DMS53 treated with DMSO at 0.1 percent for 48 hours (cell line): ENCODE measurements around the gene TBCD.

Experiments used
- DNase-seq: peaks from one replicate; lab custom pipeline; 2025; ENCODE audit not compliant: unreplicated experiment; lab: John Stamatoyannopoulos, UW

The TBCD gene

DNA sequence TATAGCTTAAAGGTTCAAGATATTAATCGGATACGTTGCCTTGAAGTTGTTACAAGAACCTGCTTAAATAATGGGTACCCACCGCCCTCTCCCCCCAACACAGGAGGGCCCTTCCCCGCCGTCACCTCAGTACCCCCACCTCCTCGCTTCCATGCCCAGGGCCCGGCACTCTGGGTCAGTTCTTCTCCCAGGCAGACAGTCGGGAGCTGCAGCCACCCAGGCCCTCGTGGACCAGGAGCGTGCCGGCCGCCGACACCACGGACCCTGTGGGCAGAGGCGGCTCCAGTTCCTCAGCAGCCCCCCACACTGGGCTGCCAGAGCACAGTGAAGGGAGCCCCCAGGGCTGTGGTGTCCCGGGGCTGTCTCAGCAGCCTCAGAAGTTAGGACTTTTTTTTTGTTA is 168.8 kb downstream of the TBCD start:
- DNase-seq = no peak

DNA sequence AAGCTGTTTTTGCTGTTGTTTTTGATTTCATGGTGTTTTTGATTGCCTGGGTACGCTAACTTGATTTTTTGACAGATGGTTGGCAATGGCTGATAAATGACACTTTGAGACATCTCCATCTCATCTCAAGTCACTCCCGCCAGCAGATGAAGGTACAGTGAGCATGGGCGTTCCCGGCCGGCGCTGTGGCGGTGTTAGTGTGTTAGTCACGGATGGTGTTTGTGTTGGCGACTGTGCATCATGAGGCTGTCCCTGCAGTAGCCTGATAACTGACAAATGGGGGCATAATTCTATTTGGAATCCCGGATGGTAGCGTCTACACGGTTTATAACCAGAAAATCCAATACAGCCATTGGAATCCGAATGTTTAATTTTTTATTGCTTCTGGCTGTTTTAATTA is 169.6 kb downstream of the TBCD start:
- DNase-seq = no peak

DNA sequence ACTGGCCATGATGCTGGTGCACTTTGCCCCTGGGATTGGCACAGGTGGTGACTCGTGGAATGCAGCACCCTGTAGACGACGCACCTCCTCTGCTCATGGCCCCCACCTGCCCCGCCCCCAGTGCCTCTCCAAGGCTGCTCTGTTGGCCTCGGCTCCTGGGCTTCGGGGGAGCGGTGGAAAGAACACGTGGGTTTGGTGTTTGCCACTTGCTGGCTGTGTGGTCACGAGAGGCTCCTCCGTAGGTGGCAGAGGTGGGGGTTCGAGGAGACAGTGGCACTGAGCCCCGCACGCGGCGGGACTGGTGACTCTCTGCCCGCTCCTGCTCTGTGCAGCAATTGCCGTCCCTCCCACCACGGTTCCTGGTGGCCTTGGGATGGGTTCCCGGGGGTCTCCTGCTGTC is 170.8 kb downstream of the TBCD start:
- no peak for DNase-seq

DNA sequence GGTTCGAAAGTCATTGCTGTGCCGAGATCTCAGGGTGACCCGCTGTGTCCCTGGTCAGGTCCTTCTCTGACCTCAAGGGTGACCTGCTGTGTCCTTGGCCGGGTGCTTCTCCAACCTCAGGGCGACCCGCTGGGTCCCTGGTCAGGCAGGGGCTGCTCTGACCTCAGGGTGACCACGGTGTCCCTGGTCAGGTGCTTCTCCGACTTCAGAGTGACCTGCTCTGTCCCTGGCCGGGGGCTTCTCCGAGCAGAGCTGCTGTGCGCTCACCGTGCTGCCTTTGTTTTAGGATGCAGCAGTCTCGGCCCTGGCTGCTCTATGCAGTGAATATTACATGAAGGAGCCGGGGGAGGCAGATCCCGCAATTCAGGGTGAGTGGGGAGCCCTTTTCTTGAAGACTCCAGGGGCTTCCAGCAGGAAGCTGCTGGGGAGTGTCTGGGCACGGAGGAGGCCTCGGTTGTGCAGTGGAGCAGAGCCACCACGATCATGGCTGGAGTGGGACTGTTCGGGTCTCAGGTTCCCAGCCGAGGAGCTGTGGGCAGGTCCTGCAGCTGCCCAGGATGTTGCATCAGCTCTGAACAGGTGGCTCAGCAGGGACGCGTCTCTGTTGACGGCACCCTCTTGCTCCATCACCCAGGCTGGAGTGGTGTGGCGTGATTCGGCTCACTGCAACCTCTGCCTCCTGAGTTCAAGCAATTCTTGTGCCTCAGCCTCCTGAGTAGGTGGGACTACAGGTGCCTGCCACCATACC is 171.7 kb downstream of the TBCD start:
- DNase-seq = no peak

DNA sequence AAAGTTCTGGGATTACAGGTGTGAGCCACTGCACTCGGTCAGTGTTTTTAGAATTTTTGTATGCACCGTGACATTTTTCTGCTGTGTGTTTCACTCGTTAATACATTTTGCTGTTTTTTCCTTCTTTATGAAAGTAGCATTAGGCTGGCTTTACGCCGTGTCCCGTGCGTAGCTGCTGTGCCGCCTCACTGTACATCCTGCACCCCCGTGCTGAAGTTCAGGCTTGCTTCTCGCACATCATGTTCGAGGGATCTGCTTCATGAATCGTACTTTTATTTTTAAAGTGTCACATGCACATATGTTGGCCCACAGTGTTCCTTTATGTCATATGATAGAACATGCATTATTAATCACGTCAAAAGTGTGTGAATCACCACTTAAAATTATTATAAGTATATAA is 172.3 kb downstream of the TBCD start:
- DNase-seq = no peak

DNA sequence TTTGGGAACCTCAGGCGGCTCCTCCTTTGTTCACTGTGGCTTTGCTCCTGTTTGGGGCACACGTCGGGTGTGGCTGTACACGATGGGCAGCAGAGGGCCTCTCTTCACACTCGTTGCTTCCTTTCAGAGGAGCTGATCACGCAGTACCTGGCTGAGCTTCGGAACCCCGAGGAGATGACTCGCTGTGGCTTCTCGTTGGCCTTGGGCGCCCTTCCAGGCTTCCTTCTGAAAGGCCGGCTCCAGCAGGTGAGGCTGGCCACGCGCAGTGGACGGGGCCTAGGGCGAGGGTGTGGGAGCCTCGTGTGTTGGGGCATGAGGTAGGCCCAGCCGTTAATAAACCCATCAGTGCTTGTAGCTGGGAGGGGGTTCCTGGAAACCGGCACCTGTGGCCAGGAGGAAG is 172.9 kb downstream of the TBCD start:
- no peak for DNase-seq

DNA sequence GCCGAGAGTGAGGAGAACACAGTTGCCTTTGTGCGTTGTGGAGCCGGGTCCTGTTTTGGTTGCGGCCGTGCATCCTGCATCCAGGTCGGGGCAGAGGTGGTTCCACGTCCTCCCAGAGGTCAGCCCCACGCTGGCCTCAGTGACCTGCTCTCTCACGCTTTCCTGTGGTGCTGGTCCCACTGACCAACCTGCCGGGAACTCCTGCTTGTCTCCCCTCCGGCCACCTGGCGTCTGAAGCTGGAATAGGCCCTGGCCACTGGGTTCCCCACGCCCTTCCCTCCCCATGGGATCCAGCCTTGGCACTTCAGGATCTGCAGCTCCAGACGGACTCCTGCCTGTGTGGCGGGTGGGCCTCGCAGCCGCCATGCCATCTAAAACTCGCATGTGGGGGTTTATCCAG is 173.5 kb downstream of the TBCD start:
- no peak for DNase-seq

DNA sequence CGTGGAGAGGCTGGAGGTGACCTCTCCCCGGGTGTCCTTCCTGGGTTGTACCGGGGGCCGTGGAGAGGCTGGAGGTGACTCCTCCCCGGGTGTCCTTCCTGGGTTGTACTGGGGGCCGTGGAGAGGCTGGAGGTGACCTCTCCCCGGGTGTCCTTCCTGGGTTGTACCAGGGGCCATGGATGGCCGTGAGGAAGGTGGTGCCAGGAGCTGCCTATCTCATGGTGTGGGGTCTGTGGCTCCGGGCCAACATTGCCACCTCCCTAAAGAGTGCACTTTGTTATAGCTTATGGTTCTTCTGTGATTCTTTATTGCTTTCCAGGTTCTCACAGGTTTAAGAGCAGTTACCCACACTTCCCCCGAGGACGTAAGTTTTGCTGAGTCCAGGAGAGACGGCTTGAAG is 174.2 kb downstream of the TBCD start:
- DNase-seq = no peak

DNA sequence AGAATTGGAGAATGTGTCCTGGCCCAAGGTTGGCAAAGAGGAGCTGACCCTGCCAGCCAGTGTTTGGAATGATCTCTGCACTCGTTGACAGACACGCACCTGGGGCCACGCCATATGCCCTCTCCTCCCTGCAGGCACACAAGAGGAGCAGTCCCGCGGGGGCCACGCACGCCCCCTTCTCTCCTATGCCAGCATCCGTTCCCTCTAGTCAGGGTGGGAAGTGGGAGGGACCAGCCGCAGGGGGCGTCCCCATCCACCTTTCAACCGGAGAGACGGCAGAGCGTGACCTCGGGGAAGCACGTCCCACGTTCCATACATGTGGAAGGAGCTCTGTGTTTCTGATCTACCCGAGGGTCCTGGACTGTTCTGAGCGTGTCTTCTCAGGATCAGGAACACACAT is 174.9 kb downstream of the TBCD start:
- DNase-seq = no peak

DNA sequence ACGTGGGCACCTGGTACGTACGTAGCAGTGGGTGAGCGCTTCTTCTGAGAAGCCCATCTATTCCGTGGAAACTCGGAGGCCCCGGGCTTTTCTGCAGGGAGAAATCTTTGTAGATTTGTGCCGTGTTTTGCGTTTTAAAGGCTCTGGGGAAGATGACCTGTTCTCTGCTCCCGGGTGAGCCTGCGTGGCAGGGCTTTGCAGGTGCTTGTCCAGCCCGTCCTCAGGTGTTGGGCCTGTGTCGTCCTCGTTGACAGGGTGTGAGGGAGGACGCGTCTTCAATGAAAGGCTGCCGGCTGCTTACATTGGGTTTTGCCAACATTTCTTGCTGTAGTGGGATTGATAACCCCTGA is 175.4 kb downstream of the TBCD start:
- DNase-seq = no peak

DNA sequence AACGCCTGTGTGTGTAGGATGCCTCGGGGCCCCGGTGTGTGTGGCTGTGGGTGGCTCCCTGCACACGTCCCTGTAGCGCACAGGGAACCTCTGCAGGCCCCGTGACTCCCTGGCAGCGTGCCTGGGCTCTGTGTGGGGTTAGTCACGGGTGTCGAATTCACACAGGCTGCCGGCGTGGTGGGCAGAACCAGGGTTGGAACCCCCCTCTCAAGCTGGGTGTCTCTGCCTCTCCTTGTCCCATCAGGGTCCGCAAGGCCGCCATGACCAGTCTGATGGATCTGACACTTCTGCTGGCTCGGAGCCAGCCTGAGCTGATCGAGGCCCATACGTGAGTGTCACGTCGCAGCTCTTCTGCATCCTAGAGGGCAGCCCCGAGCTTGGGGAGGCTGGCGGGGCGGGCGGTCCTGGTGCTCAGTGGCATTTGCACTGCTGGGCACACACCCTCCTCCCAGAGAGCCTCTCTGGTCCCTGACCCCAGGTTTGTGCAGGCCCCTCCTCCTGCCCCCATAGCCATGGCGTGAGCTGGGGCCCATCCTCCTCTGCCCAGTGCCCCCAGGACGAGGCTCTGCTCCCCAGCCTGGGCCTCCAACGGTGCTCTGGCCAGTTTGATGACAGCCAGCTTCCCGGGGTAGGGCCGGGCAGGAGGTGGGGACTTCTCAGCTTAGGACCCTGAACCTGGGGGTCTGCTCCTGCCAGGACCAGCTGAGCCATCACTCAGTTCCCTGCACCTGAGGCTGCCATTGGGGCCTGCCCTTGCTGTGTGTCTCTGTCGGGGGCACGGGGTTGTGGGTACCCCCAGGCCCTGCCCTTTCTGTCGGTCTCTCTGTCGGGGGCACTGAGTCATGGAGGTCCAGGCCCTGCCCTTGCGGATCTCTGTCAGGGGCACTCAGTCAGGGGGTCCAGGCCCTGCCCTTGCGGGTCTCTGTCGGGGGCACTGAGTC is 176.1 kb downstream of the TBCD start:
- no peak for DNase-seq

DNA sequence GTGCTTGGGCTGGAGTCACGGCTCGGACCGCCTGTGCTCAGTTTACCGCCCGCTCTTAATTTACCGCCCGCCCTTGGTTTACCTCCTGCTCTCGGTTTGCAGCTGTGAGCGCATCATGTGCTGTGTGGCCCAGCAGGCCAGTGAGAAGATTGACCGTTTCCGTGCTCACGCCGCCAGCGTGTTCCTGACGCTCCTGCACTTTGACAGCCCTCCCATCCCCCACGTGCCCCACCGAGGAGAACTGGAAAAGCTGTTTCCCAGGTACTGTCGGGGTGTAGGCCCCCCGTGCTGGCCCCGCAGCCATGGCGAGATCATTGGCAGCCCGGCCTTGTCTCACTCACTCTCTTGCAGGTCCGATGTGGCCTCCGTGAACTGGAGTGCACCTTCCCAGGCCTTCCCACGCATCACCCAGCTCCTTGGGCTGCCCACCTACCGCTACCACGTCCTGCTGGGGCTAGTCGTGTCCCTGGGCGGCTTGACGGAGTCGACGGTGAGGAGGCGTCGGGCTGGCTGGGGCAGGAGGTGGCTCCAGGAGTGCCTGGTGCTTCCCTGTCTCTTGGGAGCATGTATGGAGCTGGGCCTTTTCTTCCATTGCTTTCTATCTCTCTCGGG is 177.3 kb downstream of the TBCD start:
- DNase-seq = no peak

DNA sequence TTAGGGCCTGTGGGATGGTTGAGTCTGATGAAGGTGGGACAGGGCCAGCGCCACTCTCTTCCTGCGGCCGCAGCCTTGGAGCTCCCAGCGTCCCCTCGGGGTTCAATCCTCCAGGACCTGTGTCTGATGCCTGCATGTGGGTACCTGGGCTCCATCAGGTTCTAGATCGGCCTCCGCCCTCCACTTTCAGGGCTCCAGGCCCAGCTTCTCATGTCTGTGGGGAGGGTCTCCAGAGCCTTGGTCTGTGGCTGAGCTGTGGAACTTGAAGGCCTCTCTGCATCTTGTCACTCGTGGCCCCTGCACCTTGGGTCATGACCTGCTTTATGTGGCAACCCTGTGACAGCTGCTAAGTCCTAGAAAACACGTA is 177.8 kb downstream of the TBCD start:
- no peak for DNase-seq

DNA sequence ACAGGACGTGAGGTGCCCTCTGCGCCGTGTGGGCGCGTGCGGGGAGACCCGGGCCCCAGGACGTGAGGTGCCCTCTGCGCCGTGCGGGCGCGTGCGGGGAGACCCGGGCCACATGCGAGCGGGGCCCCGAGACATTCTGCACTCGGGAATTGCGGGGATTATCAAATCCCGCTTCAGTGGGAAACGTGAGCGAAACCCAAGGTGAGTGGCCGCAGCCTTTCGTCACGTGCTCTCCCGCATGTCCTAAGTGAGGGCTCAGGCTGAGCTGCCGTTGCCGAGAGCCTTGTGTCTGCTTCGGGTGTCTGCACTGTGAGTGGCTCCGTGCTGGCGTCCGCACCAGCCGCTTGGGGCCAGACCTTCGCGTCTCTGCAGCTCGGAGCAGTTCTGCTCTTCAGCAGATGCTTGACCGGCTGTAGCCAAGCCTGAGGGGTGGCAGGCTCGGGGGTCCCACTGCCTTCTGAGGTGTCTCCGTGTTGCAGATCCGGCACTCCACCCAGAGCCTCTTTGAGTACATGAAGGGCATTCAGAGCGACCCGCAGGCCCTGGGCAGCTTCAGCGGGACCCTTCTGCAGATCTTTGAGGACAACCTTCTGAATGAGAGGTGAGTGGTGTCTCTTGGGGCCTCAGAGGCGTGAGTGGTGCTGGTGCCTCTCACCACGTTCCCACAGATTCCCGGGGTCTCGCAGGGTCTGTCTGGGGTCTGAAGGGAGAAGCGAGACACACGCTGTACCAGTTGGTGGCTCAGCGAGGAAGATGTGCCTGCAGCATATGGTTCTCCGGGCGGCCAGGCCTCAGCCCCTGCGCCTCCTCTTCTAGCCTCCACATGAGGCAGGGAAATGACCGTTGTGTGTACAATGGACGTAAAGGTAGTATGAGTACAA is 178.4 kb downstream of the TBCD start:
- DNase-seq = no peak

DNA sequence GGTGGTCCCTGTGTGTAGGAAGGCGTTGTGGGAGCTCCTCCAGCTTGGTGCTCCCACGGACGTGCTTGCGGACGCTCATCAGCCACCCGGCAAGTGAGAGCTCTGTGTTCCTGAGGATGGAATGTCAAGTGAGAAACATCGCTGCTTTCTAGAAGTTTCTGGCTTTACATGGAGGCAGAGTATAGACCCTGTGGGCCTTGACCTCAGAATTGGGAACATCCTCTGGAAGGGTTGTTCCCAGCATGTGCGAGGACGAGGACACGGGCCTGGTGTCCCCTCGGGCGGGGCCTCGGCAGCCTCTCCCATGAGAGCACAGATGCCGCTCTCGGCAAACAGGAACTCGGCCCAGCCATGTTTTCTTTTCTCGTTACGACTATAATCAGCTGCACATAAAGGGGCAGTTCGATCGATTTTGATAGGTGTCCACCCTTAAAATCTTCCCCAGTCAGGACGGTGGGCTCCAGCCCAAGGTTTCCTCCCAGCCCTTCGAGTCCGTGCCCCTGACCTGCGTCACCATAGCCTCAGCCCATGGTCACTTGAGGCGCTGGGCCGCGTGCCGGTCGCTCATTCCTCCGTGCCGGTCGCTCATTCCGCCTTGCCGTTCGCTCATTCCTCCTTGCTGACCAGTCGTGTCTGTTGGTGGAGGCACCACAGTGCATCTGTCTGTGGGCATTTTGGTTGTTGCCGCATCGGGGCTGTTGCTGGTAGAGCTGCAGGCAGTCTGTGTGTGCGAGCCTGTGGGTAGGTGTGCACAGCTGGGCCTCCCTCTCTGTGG is 179.2 kb downstream of the TBCD start:
- DNase-seq = no peak

DNA sequence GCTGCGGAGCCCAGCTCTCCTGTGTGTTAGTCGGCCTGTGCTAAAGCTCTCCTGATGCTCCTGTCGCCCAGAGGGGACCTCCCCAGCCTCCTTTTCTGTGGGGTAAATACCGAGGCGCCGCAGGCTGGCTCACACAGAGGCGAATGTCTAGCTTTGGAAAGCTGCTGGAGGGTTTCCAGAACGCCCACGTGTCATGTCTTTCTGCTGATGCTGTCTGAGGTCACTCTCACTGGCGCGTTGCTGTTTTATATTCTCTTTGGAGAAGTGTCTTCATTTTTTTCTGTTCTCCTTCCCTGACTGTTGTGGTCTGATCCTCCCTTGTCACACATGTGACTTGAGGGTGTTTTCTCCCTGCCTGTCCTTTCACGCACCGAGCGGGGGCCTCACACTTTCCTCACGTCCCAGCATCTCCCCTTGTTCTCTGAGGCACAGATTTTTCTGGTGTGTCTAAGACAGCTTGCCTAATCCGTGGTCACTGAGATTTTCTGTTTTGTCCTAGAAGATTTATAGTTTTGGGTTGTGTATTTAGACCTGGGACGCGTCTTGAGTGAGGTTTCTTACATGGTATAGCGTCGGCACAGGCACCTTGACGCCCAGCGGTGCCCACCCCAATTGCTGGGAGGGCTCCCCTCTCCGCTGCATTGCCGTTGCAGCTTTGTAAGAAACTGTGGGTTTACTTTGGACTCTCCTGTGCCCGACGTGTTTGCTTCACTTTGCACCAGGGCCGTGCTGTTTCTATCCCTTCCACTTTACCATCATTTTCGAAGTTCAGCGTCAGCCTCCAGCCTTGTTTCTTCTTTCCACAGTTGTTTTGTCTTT is 180.0 kb downstream of the TBCD start:
- no peak for DNase-seq

DNA sequence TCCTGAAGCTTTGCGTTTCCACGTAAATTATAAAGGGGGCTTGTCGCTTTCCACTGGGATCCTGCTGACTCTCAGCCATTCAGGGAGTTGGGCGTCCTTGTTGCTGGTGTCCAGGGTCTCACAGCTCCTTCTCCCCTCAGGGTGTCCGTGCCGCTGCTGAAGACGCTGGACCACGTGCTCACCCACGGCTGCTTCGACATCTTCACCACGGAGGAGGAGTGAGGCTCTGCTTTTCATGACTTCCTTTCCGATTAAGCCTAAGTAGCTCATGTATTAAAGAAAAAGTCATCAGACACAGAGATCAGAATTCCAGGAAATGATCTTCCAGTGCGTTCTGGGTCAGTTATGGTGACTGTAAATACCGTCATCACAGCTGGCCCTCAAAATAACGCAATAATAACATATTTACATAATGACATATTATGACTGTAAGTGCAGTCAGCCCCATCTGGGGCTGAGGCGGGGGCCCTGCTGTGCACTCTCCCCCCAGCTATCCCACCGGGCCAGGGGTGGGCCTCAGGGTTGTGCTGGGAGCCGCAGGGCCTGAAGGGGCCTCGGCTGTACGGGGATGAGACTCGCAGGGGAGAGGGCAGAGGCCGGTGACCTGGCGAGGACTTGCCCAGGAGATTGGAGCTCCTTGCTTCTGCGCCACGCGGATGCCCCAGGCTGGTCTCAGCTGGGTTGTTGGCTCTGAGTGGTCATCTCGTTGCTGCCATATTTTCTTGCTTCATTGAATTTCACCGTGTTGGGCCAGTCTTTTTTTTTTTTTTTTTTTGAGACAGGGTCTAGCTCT is 180.8 kb downstream of the TBCD start:
- no peak for DNase-seq

DNA sequence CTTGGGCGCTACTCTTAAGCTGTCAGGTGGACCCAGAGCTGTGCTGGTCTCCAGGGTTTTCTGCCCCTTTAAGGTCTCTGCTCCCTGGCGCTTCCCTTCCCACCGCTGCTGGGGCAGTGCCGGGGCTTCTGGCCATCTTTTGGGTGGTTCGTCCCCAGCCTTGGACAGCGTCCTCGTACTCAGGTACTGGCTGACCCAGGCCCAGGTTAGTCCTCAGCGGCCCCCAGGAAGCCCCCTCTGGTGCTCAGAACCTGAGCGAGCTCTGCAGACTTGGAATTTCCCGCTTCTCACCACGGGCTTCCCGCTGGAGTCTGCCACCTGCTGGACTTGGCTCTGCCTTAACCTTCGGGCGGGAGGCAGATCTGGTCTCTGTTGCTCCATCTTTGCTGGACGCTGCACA is 182.0 kb downstream of the TBCD start:
- no peak for DNase-seq
